ENCODE measurements around the gene BBC3. TPM values are rescaled to one million over a fixed set of nuclear protein-coding genes. Genes with fewer than 3 reads are reported as not detected.

The BBC3 gene
- total RNA-seq, 2 donors from 2014 or later, result 1.3 to 11.4 TPM

GRCh38 chr19:47215581-47215980 lies 15.4 kb downstream of the BBC3 start:
- Histone ChIP-seq H3K27me3 (no peaks in the 10 kb centered on the region), H3K36me3 (replicated peaks in 1 of 2; ENCODE audit: insufficient read depth in 1 of 2, low read depth in 2 of 2) (no peaks in the 10 kb centered on the region), H3K27ac (no peak overlapping the region), H3K4me1 (peaks cover 4% of the 10 kb centered on the region), H3K9me3 (no peaks in the 10 kb centered on the region), H3K4me3 (no peak overlapping the region)
- intact Hi-C loops (cut with DNase I), result no loop called here
- DNase-seq (no peak), ATAC-seq (no peak)
- WGBS, 2 donors, result 90 to 93% methylated on average over 5 of the region's 5 CpGs
- TF ChIP-seq CTCF (IDR thresholded peaks at IDR 0.05) (no peak), POLR2A (IDR thresholded peaks at IDR 0.05) (no peak)

- H3K27me3 ChIP-seq, result no peaks in the 10 kb centered on the region
- TF ChIP-seq CTCF (IDR thresholded peaks at IDR 0.05) (peak; percentile 66 to 94 (median 90)), POLR2A (IDR thresholded peaks at IDR 0.05) (no peak)
- H3K4me1 ChIP-seq, result peaks cover 4% of the 10 kb centered on the region
- H3K9me3 ChIP-seq, result no peaks in the 10 kb centered on the region
- no peak overlapping the region for H3K27ac ChIP-seq
- WGBS, 2 donors, result 28 to 32% methylated on average over 19 of the region's 19 CpGs
- H3K36me3 ChIP-seq (replicated peaks in 1 of 2; ENCODE audit: insufficient read depth in 1 of 2, low read depth in 2 of 2), result no peaks in the 10 kb centered on the region
- intact Hi-C loops (cut with DNase I), result no loop called here
- DNase-seq (peak; percentile 84 to 91 (median 86)), ATAC-seq (peak; percentile 91)
- H3K4me3 ChIP-seq, result no peak overlapping the region
Observed at GRCh38 chr19:47210689-47211316, 20.2 kb downstream of the BBC3 start.

- DNase-seq (no peak), ATAC-seq (no peak)
- Histone ChIP-seq H3K27ac (no peak overlapping the region), H3K9me3 (no peaks in the 10 kb centered on the region), H3K27me3 (no peaks in the 10 kb centered on the region), H3K4me3 (no peak overlapping the region), H3K4me1 (peaks cover 4% of the 10 kb centered on the region), H3K36me3 (replicated peaks in 1 of 2; ENCODE audit: insufficient read depth in 1 of 2, low read depth in 2 of 2) (no peaks in the 10 kb centered on the region)
- intact Hi-C loops (cut with DNase I), result no loop called here
- TF ChIP-seq POLR2A (IDR thresholded peaks at IDR 0.05) (no peak), CTCF (IDR thresholded peaks at IDR 0.05) (no peak)
Observed at GRCh38 chr19:47210180-47210490, 20.9 kb downstream of the BBC3 start.

- no peak overlapping the region for H3K27ac ChIP-seq
- no peak overlapping the region for H3K4me3 ChIP-seq
- DNase-seq (no peak), ATAC-seq (no peak)
- H3K36me3 ChIP-seq (replicated peaks in 1 of 2; ENCODE audit: insufficient read depth in 1 of 2, low read depth in 2 of 2), result no peaks in the 10 kb centered on the region
- TF ChIP-seq CTCF (IDR thresholded peaks at IDR 0.05) (no peak), POLR2A (IDR thresholded peaks at IDR 0.05) (no peak)
- peaks cover 4% of the 10 kb centered on the region for H3K4me1 ChIP-seq
- WGBS, 2 donors, result 75 to 79% methylated on average over 6 to 13 of the region's 13 CpGs
- H3K27me3 ChIP-seq, result no peaks in the 10 kb centered on the region
- intact Hi-C loops (cut with DNase I), result loop anchor here (5.0 kb wide), 1 partner anchor 38 kb away; no protein-coding TSS in a partner anchor
- no peaks in the 10 kb centered on the region for H3K9me3 ChIP-seq
Observed at GRCh38 chr19:47209319-47210179, 21.4 kb downstream of the BBC3 start.

Measured in body of pancreas (tissue), 4 donors.